ENCODE measurements around the gene TDRKH.

GRCh38 chr1:151839082-151839412 lies 48.7 kb upstream of the TDRKH start:
- TF ChIP-seq POLR2AphosphoS5 (IDR thresholded peaks at IDR 0.05; ENCODE audit: low read depth, low read length) (no peak), POLR2A (IDR thresholded peaks at IDR 0.05; ENCODE audit: low read depth, low read length) (no peak), TAF1 (IDR thresholded peaks at IDR 0.05; ENCODE audit: borderline replicate concordance, low read depth, low read length) (no peak)

Data from GM12892 (cell line).